D721Med (cell line): Measurements from ENCODE around the gene ERC2.

Experiments
- DNase-seq: peaks from one replicate; pipeline ENCODE4 v3.0.0; 2011; ENCODE audit warnings: low spot score; ENCODE audit not compliant: insufficient read length
- FAIRE-seq: peaks from 2 replicates; lab custom pipeline; 2011; peaks lifted over from hg19 to GRCh38; lab: Jason Lieb, UNC
- TF ChIP-seq, protein P1 (sequence below): IDR thresholded peaks from 2 replicates; pipeline ENCODE4 v1.5.1; 2012; ENCODE audit warnings: mild to moderate bottlenecking, control low read depth; ENCODE audit not compliant: insufficient read depth; ENCODE audit errors: missing control alignments

The ERC2 gene

DNA sequence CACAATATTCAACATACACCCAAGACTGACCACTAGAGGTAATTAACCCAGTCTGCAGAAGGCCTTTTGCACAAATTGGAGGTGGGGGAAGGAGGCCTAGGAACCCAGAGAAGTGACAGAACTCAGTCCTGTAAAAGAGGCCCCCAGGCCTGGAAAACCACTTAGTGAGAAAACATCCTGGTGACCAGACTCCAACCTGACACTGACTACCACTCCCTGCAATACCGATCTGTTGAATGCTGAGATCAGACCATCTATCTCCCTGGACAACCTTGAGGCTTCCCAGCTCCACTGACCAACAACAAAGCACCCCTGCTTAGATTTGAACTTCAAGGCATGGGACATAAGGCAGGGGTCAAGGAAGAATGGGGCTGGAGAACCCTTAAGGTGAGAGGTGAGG lies 719.2 kb downstream of the ERC2 start:
- DNase-seq, result no peak
- TF ChIP-seq, protein P1, sequence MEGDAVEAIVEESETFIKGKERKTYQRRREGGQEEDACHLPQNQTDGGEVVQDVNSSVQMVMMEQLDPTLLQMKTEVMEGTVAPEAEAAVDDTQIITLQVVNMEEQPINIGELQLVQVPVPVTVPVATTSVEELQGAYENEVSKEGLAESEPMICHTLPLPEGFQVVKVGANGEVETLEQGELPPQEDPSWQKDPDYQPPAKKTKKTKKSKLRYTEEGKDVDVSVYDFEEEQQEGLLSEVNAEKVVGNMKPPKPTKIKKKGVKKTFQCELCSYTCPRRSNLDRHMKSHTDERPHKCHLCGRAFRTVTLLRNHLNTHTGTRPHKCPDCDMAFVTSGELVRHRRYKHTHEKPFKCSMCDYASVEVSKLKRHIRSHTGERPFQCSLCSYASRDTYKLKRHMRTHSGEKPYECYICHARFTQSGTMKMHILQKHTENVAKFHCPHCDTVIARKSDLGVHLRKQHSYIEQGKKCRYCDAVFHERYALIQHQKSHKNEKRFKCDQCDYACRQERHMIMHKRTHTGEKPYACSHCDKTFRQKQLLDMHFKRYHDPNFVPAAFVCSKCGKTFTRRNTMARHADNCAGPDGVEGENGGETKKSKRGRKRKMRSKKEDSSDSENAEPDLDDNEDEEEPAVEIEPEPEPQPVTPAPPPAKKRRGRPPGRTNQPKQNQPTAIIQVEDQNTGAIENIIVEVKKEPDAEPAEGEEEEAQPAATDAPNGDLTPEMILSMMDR, result no peak
- FAIRE-seq, result no peak

DNA sequence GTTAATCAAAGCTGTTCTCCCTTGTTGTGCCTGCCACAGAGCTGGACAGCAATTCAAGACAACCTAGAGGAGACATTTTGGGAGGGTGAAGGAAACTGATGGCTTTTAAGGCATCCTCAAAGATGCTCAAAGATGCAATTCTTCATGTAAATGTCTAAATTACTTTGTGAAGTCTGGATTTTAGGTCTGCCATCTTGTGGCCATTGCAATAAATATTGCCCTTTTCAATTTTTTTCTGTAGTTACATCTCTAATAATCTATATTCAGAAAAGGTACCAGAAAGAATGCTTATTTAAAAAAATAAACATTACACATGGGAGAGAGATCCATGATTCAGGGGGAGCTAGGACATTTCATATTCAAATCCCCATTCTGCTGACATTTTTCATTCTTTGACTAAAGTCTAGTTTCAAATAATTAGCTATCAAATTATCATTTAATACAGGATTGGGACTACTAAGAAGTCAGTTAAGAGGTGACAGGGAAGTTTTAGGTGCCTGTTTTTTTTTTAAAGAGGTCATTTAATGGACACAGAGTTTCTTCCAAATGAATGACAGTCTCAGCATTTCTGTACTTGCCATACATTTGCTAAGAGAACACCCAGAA lies 721.4 kb downstream of the ERC2 start:
- TF ChIP-seq, protein P1, result peak; percentile 57
- FAIRE-seq (no peak), DNase-seq (no peak)

DNA sequence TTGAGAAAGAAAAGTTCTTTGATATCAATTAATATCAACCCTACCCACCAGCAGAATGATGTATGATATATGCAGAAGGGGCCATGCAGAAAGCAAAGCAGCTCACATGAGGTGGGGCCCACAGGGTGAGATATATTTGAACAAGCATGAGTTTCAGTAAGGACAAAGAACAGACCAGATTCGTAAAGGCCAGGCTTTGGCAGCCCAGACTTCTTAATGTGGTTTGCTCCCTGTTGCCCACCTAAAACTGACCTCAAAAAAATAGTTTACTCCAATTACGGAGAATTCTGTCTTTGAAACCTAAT lies 725.5 kb downstream of the ERC2 start:
- DNase-seq, result no peak
- FAIRE-seq, result no peak

DNA sequence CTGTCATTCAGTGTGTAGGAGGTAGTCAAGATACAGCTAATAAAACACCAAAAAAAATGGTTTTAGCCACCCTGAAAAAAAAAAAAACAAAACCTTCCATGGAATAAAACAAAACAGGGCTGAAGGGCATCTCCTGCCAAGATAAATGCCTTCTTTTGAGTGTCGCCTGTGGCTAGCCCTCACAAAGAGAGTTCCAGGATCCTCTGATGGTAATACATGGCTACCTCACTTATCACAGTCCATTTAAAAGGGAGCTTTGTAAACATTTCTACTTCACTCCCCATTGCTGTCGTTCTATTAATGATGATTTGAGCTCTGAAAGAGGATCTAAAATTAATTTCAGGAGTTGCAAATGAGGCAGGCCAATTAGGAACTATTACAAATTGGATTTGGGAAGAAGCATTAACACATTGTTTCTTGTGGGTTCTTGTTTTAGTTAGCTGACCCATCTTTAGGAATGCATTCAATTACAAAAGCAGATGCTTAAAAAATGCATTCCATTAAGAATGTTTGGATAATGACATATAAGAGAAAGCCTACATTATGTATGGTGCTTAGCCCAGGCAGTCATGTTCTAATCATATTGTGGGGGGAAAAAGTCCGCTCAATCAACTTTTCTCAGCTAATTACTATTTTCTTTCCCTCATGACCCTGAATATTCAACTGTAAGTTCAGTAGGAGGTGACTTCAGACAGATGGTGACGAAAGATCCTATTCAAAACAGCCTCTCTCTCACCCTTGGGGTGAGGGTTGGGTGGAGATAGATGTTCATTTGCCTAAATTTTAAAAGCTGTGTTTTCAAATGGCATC lies 726.0 kb downstream of the ERC2 start:
- TF ChIP-seq, protein P1, result no peak
- DNase-seq (no peak), FAIRE-seq (no peak)

More for the DNA sequence above, 725.5 kb downstream of the ERC2 start:
- TF ChIP-seq, protein P1, result no peak

DNA sequence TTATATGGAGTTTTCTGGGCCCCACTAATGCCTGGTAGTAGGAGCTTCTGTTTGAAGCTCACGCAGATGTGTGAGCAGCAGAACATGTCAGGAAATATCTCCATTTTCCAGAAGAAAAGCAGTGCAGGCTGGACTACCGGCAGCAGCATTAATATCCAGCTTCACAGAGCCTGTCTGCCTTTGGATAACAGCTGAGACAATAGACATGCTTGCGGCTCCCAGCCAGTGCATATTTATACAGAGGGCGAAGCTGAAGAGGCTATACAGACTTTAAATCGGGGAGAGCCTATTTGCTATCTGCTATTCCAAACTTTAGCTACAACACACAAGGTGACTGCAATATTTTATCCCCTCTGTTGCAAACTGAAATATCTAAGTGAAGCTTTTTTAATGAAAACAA lies 731.1 kb downstream of the ERC2 start:
- FAIRE-seq, result no peak
- no peak for DNase-seq

DNA sequence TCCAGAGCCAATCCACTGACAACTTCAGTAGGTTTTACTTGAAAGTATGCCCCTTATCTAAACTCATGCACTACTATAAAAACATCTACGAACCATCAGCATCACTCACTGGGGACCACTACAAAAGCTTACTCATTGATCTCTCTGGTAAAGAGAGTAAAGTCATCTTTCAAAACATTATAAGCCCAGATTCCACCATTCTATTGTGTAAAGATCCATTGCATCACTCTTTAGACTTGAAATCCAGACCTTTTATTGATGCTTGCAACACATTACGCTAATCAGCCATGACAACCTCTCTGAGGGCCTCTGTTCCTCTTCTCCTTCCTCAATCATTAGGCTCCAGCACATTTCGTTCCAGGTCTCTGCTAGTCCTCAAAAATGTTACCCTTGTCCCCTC lies 732.3 kb downstream of the ERC2 start:
- no peak for DNase-seq
- FAIRE-seq, result no peak
- TF ChIP-seq, protein P1, result no peak

More for the DNA sequence above, 731.1 kb downstream of the ERC2 start:
- TF ChIP-seq, protein P1, result no peak

DNA sequence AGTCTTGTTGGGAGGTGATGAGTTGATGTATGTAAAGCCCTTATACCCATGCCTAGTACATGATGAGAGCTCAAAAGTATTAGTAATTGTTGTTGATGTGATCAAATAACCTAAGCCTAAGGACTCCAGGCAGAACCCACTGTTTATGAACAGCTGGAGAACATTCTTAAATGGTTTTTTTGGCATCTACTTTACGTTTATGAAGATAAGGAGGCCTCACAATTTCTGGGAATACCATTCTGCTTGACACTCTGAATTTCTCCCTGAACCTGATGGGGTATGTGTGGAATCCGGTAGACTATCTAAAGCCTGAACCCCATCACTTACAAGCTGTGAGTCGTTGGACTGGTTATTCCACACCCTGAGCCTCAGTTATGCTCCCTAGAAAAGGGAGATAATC lies 736.5 kb downstream of the ERC2 start:
- FAIRE-seq (no peak), DNase-seq (no peak)
- TF ChIP-seq, protein P1, result no peak
